Activated T-helper 1 cell treated with anti-CD3 and anti-CD28 coated beads, Interleukin-12 subunit alpha, Interleukin-12 subunit beta, Interleukin-2, Interleukin-4 antibody, amounts not matched to agents 30 ng/mL and 10 ng/mL and 1 ng/mL, durations not matched to agents 14 hours and 24 hours and 36 hours (primary cell): ENCODE data around the gene TTC14. TPM values are rescaled to one million over a fixed set of nuclear protein-coding genes. Genes with fewer than 3 reads are reported as not detected.
"Not testable (repeated sequence)": the region's sequence is repeated elsewhere in the genome, so short reads cannot be mapped to it uniquely, and the experiment has no call there.

Source experiments
- DNase-seq: peaks from one replicate; pipeline ENCODE4 v3.0.0; 2021; ENCODE audit warnings: low spot score
- H3K27ac Mint-ChIP-seq: one replicate; pipeline ENCODE4 v1.8.0; 2021; ENCODE audit warnings: mild to moderate bottlenecking, mixed read lengths
- H3K27me3 Mint-ChIP-seq: one replicate; pipeline ENCODE4 v1.8.0; 2022; ENCODE audit warnings: mild to moderate bottlenecking, moderate library complexity, mixed read lengths; ENCODE audit not compliant: insufficient read depth
- H3K36me3 Mint-ChIP-seq: one replicate; pipeline ENCODE4 v1.8.0; 2021; ENCODE audit warnings: low read depth, mixed read lengths
- H3K4me1 Mint-ChIP-seq: one replicate; pipeline ENCODE4 v1.8.0; 2021; ENCODE audit warnings: low read depth, mixed read lengths
- H3K4me3 Mint-ChIP-seq: one replicate; pipeline ENCODE4 v1.8.0; 2021; ENCODE audit warnings: mild to moderate bottlenecking, moderate library complexity, mixed read lengths
- H3K9me3 Mint-ChIP-seq: one replicate; pipeline ENCODE4 v1.8.0; 2021; ENCODE audit warnings: mixed read lengths
- intact Hi-C: fragments of 100-400 bp; cut with micrococcal nuclease; formaldehyde crosslinking; loops from one replicate; pipeline ENCODE4 v1.15.1; 2024
- total RNA-seq: library from RNA; stranded (reverse); gene quantifications from 2 replicates; pipeline ENCODE4 v1.2.3, GENCODE V29; 2022

Gene TTC14
- 43.9 and 50.0 TPM in 2 replicates for total RNA-seq

DNA sequence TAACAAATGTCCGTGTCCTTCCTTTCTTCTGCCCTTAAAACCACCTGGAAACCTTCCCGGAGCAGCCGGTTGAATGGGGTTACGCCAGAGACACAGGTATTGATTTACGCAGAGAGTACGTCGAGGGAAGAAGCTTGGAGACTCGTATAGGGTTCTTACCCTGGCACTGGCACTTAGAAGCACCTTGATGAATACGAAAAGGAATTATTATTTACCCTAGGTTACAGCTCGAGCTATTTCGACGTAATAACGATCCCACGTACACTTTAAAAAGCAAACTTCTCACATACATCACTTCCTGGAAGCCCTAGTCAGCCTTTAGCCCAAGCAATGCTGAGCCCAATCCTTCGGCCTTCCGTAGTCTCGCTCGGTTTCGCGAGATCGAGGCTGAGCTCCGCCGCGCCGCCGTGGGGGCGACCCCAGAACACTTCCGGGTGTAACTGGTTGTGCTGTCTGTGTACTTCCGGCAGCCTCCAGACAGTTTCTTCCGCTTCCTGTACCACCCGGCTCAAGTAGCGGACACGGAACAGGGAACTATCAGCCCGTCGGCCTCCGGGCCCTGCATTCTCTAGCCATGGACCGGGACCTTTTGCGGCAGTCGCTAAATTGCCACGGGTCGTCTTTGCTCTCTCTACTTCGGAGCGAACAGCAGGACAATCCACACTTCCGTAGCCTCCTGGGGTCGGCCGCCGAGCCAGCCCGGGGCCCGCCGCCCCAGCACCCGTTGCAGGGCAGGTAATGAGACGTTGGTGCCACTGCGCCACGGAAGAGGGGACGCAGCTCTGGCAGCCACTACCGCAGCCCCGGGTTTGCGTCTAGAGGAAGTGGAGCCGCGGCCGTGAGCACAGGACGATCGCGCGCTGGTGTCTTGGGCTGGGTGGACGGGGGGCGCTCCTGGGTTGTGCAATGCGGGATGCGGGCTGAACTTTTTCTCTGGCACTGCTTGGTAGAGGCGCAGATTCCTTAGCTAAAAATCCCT, at the start of gene TTC14:
Gene TTC14 (plus strand): TSS at position 476 of the 979 bp plus-strand sequence. CDS start 99 bp downstream, at position 575.
- Mint-ChIP-seq H3K36me3 (peaks cover 31% of the 10 kb centered on the region), H3K4me3 (peak within 1 kb of the TSS; percentile 91), H3K27ac (peak within 1 kb of the TSS; percentile 95), H3K4me1 (peaks cover 23% of the 10 kb centered on the region), H3K9me3 (peaks cover 12% of the 10 kb centered on the region), H3K27me3 (peaks cover 20% of the 10 kb centered on the region)
- intact Hi-C loops: loop anchor here (1.0 to 10.0 kb wide), 11 partner anchors 22 to 1587 kb away; partner anchors contain the start of genes ACTL6A, CCDC39, DNAJC19 and FXR1
- peak; percentile 92 for DNase-seq

GRCh38 chr3:180563406-180563805, 38.6 kb upstream of the TTC14 start:
- Mint-ChIP-seq H3K9me3 (no peaks in the 10 kb centered on the region), H3K4me3 (no peak overlapping the region), H3K36me3 (no peaks in the 10 kb centered on the region), H3K4me1 (no peaks in the 10 kb centered on the region), H3K27ac (no peak overlapping the region), H3K27me3 (no peaks in the 10 kb centered on the region)
- DNase-seq: no peak
- intact Hi-C loops: no loop called here

DNA sequence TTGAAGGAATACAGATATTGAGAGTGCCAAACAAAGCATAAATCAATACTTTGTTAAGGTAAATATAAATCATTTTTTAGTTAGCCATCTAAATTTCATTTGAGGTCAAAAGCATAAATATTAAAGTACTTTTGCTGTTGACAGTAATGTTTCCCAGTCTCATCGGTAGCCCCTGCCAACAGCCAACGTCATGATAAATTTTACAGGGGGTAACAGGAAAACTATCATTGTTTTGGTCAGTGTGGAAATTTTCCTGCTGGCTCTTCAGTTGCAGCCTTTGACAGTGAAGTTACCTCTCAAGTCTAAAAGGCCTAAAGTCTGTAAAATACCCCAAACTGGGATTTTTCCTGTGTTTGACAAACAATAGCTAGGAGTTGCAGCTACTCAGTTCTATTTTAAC, 37.3 kb upstream of the TTC14 start:
- Mint-ChIP-seq H3K27me3 (peaks cover 2% of the 10 kb centered on the region), H3K4me1 (no peaks in the 10 kb centered on the region), H3K36me3 (no peaks in the 10 kb centered on the region), H3K27ac (no peak overlapping the region), H3K4me3 (no peak overlapping the region), H3K9me3 (no peaks in the 10 kb centered on the region)
- intact Hi-C loops: no loop called here
- no peak for DNase-seq

GRCh38 chr3:180570238-180570637, 31.7 kb upstream of the TTC14 start:
- Mint-ChIP-seq H3K4me1 (no peaks in the 10 kb centered on the region), H3K27ac (no peak overlapping the region), H3K4me3 (no peak overlapping the region), H3K9me3 (no peaks in the 10 kb centered on the region), H3K36me3 (no peaks in the 10 kb centered on the region), H3K27me3 (peaks cover 3% of the 10 kb centered on the region)
- intact Hi-C loops: no loop called here
- no peak for DNase-seq

DNA sequence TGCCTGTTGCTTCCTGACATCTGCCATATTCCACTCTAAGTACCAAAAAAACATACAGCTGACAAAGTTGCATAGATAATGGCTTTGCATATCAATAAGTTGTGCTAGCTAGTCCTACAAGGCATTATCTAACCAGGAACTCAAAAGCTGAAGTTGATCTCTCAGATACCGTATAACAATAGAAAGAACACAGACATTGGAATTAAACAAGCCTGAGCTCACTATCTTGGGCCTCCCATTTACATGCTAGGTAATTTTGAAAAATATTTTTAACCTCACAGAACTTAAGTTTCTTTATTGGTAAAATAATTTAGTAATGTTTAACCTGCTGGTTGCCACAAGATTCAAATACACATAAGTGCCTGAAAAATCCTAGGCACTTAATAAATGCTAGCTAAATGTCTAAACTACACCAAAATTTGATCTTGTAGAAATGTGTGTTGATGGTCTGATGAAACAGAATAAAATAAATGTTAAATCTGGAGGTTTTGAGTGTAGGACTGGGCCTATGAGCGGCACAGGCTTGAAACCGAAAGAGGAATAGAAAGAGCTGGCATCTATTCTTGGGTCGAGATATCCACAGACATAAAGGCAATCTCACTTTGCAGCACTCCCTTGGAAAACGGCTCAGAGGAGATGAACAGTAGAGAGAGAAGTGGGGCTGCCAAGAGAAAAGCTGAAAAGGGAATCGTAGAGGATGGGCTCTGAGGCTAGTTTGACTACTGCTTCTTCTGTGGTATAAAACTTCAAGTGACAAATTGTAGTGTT, 29.9 kb upstream of the TTC14 start:
- Mint-ChIP-seq H3K27me3 (peaks cover 3% of the 10 kb centered on the region), H3K4me3 (no peak overlapping the region), H3K9me3 (no peaks in the 10 kb centered on the region), H3K4me1 (no peaks in the 10 kb centered on the region), H3K27ac (no peak overlapping the region), H3K36me3 (no peaks in the 10 kb centered on the region)
- intact Hi-C loops: no loop called here
- no peak for DNase-seq

GRCh38 chr3:180575571-180575970, 26.4 kb upstream of the TTC14 start:
- H3K27me3 Mint-ChIP-seq: peaks cover 1% of the 10 kb centered on the region
- no peaks in the 10 kb centered on the region for H3K4me1 Mint-ChIP-seq
- no peak overlapping the region for H3K27ac Mint-ChIP-seq
- no peaks in the 10 kb centered on the region for H3K36me3 Mint-ChIP-seq
- H3K4me3 Mint-ChIP-seq: no peak overlapping the region
- intact Hi-C loops: no loop called here
- no peak for DNase-seq
- no peaks in the 10 kb centered on the region for H3K9me3 Mint-ChIP-seq

DNA sequence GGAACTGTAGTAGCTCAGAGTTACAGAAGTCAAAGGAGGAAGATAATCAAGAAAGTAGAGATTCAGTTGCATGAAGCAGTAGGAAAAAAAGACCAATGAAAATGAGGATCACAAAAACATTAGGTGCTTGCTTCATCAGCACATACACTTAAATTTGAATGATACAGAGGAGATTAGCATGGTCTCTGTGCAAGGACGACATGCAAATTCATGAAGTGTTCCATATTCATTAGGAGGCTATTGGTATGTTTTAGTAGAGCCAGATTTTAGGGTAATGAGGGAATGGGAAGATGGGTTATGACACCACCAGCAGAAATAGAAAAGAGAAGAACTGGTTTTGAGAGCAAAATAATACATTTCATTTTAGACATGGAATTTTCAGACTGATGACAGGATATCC, 21.0 kb upstream of the TTC14 start:
- no peak for DNase-seq
- intact Hi-C loops: no loop called here
- H3K4me3 Mint-ChIP-seq: no peak overlapping the region
- no peak overlapping the region for H3K27ac Mint-ChIP-seq
- no peaks in the 10 kb centered on the region for H3K36me3 Mint-ChIP-seq
- H3K4me1 Mint-ChIP-seq: no peaks in the 10 kb centered on the region
- peaks cover 4% of the 10 kb centered on the region for H3K27me3 Mint-ChIP-seq
- H3K9me3 Mint-ChIP-seq: no peaks in the 10 kb centered on the region

DNA sequence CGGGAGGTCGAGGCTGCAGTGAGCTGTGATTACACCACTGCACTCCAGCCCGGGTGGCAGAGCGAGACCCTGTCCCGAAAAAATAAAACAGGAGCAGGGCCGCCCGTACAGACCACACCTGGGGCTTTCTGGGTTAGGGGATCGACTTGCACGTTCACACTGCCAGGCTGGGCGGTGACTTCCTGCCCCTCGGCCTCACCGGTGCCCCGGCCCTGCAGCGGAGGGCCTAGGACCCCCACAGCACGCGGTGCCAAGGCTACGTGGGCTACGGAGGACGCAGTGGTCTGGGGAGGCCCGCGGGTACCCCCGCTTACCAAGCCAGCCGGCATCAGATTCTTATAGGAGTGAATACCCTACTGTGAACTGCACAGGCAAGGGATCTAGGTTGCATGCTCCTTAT, 11.6 kb upstream of the TTC14 start:
- intact Hi-C loops: no loop called here
- H3K27ac Mint-ChIP-seq: no peak overlapping the region
- DNase-seq: no peak

GRCh38 chr3:180593631-180594030, 8.3 kb upstream of the TTC14 start:
- intact Hi-C loops, H3K27ac Mint-ChIP-seq, H3K4me1 Mint-ChIP-seq, DNase-seq, H3K36me3 Mint-ChIP-seq, H3K4me3 Mint-ChIP-seq, H3K9me3 Mint-ChIP-seq: not testable (repeated sequence)
- peaks cover 20% of the 10 kb centered on the region for H3K27me3 Mint-ChIP-seq

More for the DNA sequence above, 11.6 kb upstream of the TTC14 start:
- Mint-ChIP-seq H3K4me1 (no peaks in the 10 kb centered on the region), H3K4me3 (no peak overlapping the region), H3K36me3 (no peaks in the 10 kb centered on the region), H3K27me3 (peaks cover 4% of the 10 kb centered on the region), H3K9me3 (no peaks in the 10 kb centered on the region)

- H3K4me1 Mint-ChIP-seq: no peaks in the 10 kb centered on the region
- peaks cover 23% of the 10 kb centered on the region for H3K27me3 Mint-ChIP-seq
- DNase-seq: no peak
- H3K36me3 Mint-ChIP-seq: no peaks in the 10 kb centered on the region
- H3K27ac Mint-ChIP-seq: no peak overlapping the region
- no peaks in the 10 kb centered on the region for H3K9me3 Mint-ChIP-seq
- intact Hi-C loops: loop anchor here (1.0 kb wide), 1 partner anchor 666 kb away; no protein-coding TSS in a partner anchor
- H3K4me3 Mint-ChIP-seq: no peak overlapping the region
Observed at GRCh38 chr3:180594631-180595558, 7.1 kb upstream of the TTC14 start.

- intact Hi-C loops: loop anchor here (1.0 kb wide), 1 partner anchor 666 kb away; no protein-coding TSS in a partner anchor
- Mint-ChIP-seq H3K27me3 (peaks cover 26% of the 10 kb centered on the region), H3K27ac (no peak overlapping the region), H3K4me1 (no peaks in the 10 kb centered on the region), H3K4me3 (no peak overlapping the region), H3K9me3 (no peaks in the 10 kb centered on the region), H3K36me3 (no peaks in the 10 kb centered on the region)
- DNase-seq: no peak
Observed at GRCh38 chr3:180595559-180595935, 6.4 kb upstream of the TTC14 start.

- peaks cover 21% of the 10 kb centered on the region for H3K36me3 Mint-ChIP-seq
- peak overlapping the region; percentile 91 for H3K4me3 Mint-ChIP-seq
- peak overlapping the region; percentile 24 for H3K27ac Mint-ChIP-seq
- no peak for DNase-seq
- peaks cover 12% of the 10 kb centered on the region for H3K9me3 Mint-ChIP-seq
- peaks cover 16% of the 10 kb centered on the region for H3K4me1 Mint-ChIP-seq
- peaks cover 24% of the 10 kb centered on the region for H3K27me3 Mint-ChIP-seq
- intact Hi-C loops: loop anchor here (5.0 to 10.0 kb wide), 6 partner anchors 1038 to 1586 kb away; partner anchors contain the start of genes ACTL6A, GNB4, MFN1 and PIK3CA
Observed at GRCh38 chr3:180600473-180600872, 1.5 kb upstream of the TTC14 start.
